ENCODE results near the gene GFRA4. TPM values are rescaled to one million over a fixed set of nuclear protein-coding genes. Genes with fewer than 3 reads are reported as not detected.

The GFRA4 gene
- total and polyA plus RNA-seq, 7 donors, result not detected

- 87 to 91% (median 89%) methylated on average over 16 of the region's 16 CpGs for WGBS, 3 donors
- H3K4me1 ChIP-seq, result no peaks in the 10 kb centered on the region
- H3K36me3 ChIP-seq (ENCODE audit: insufficient read depth in 1 of 2, low read depth in 1 of 2), result peaks cover 4 to 58% of the 10 kb centered on the region in 2 donors
- no peaks in the 10 kb centered on the region for H3K27me3 ChIP-seq (ENCODE audit: insufficient read depth in 3 of 3, low read length in 2 of 3)
- intact Hi-C loops (cut with DNase I), result no loop called here
- no peak for TF ChIP-seq CTCF (IDR thresholded peaks at IDR 0.05)
- no peaks in the 10 kb centered on the region for H3K9me3 ChIP-seq
- H3K27ac ChIP-seq, result no peak overlapping the region
- H3K4me3 ChIP-seq, result no peak overlapping the region
- DNase-seq, result no peak
- ATAC-seq, result no peak
These were observed 34.5 kb downstream of the GFRA4 start for GRCh38 chr20:3628502-3629314.

GRCh38 chr20:3627476-3627875, 35.7 kb downstream of the GFRA4 start:
- ATAC-seq, result no peak
- Histone ChIP-seq H3K27ac (no peak overlapping the region), H3K27me3 (ENCODE audit: insufficient read depth in 3 of 3, low read length in 2 of 3) (no peaks in the 10 kb centered on the region), H3K9me3 (no peaks in the 10 kb centered on the region), H3K4me1 (no peaks in the 10 kb centered on the region), H3K4me3 (no peak overlapping the region), H3K36me3 (ENCODE audit: insufficient read depth in 1 of 2, low read depth in 1 of 2) (peaks cover 4 to 54% of the 10 kb centered on the region in 2 donors)
- 78 to 95% (median 83%) methylated on average over 2 of the region's 2 CpGs for WGBS, 3 donors
- intact Hi-C loops (cut with DNase I), result no loop called here
- DNase-seq, result no peak
- TF ChIP-seq CTCF (IDR thresholded peaks at IDR 0.05), result no peak

- DNase-seq, result no peak
- no peaks in the 10 kb centered on the region for H3K9me3 ChIP-seq
- ATAC-seq, result no peak
- no peak overlapping the region for H3K4me3 ChIP-seq
- 92 to 94% (median 94%) methylated on average over 4 of the region's 4 CpGs for WGBS, 3 donors
- no peak overlapping the region for H3K27ac ChIP-seq
- H3K36me3 ChIP-seq (ENCODE audit: insufficient read depth in 1 of 2, low read depth in 1 of 2), result peaks cover 3 to 34% of the 10 kb centered on the region in 2 donors
- H3K4me1 ChIP-seq, result no peaks in the 10 kb centered on the region
- no peaks in the 10 kb centered on the region for H3K27me3 ChIP-seq (ENCODE audit: insufficient read depth in 3 of 3, low read length in 2 of 3)
- intact Hi-C loops (cut with DNase I), result no loop called here
- TF ChIP-seq CTCF (IDR thresholded peaks at IDR 0.05), result no peak
These were observed 40.8 kb downstream of the GFRA4 start for GRCh38 chr20:3622406-3622805.

- Histone ChIP-seq H3K9me3 (no peaks in the 10 kb centered on the region), H3K36me3 (ENCODE audit: insufficient read depth in 1 of 2, low read depth in 1 of 2) (peaks cover 3 to 26% of the 10 kb centered on the region in 2 donors), H3K27ac (no peak overlapping the region), H3K4me3 (no peak overlapping the region), H3K4me1 (no peaks in the 10 kb centered on the region), H3K27me3 (ENCODE audit: insufficient read depth in 3 of 3, low read length in 2 of 3) (no peaks in the 10 kb centered on the region)
- DNase-seq (no peak), ATAC-seq (no peak)
- intact Hi-C loops (cut with DNase I), result no loop called here
- 86 to 92% (median 91%) methylated on average over 8 of the region's 8 CpGs for WGBS, 3 donors
- no peak for TF ChIP-seq CTCF (IDR thresholded peaks at IDR 0.05)
These were observed 42.1 kb downstream of the GFRA4 start for GRCh38 chr20:3621111-3621510.
